KOPT-K1 (cell line): ENCODE measurements around the gene ANAPC7.
"Not testable (repeated sequence)": the region's sequence is repeated elsewhere in the genome, so short reads cannot be mapped to it uniquely, and the experiment has no call there.

ENCODE experiments used
- H3K27ac ChIP-seq: fragments of 200-600 bp; sonication (generic); 2 replicates; pipeline ENCODE4 v1.5.1; 2016; ENCODE audit warnings: antibody characterized with exemption, mild to moderate bottlenecking, low read depth, low read length; ENCODE audit not compliant: poor library complexity, severe bottlenecking
- H3K36me3 ChIP-seq: fragments of 200-600 bp; sonication (generic); 2 replicates; pipeline ENCODE4 v1.5.1; 2017; ENCODE audit warnings: antibody characterized with exemption, mild to moderate bottlenecking, low read length, moderate library complexity; ENCODE audit not compliant: insufficient read depth
- H3K9me3 ChIP-seq: fragments of 200-600 bp; sonication (generic); 2 replicates; pipeline ENCODE4 v1.5.1; 2017; ENCODE audit warnings: antibody characterized with exemption, low read length, mild to moderate bottlenecking; ENCODE audit not compliant: insufficient read depth, poor library complexity, severe bottlenecking

Gene ANAPC7

DNA sequence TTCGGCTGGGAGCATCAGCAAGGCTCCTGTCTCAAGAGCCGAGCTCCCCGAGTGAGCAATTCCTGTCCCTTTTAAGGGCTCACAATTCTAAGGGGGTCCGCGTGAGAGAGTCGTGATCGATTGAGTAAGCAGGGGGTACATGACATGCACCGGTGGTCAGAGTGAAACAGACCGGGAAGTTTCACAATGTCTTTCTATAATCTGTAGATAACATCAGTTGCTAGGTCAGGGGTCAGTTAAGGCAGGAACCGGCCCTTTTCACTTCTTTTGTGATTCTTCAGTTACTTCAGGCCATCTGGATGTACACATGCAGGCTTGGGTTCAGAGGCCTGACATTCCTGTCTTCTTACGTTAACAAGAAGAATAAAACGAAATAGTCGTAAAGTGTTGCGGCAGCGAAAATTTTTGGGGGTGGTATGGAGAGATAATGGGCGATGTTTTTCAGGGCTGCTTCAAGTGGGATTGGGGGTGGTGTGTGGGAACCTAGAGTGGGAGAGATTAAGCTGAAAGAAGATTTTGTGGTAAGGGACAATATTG lies 1.7 kb upstream of the ANAPC7 start:
- H3K27ac ChIP-seq, H3K9me3 ChIP-seq: not testable (repeated sequence)
- peaks cover 16% of the 10 kb centered on the region for H3K36me3 ChIP-seq

DNA sequence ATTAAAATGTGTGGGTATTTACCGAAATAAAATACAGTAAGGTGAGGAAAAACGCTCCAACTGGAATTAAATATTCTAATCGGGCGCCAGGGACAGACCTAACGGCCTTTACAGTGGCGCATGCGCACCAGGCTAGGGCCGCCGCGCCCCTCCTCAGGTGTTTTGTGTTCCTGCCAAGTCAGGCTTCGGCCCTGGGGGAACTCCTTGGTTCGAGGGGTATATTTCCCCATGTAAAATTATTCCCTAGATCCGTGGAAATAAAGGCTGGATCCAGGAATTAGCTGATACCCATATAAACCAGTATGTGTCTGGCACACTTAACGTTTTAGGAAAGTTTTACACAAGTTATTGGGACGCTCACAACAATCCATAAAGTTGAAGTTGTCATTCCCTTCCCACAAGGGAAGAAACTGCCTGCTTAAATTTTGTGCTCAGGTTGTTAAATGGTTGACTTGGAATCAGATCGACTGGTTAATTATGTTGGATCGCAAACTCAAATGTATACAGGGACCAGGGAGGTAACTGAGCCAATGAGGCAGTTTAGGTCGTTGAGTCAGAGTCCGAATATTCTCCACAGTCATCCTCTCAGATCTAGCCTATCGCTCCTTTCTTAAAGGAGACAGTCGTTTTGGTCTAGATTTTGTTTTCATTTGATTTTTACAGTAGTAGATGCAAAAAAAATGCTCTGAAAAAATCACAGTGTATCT lies 621 bp upstream of the ANAPC7 start:
- Histone ChIP-seq H3K27ac (peak overlapping the region; percentile 98), H3K9me3 (no peaks in the 10 kb centered on the region), H3K36me3 (peaks cover 26% of the 10 kb centered on the region)

DNA sequence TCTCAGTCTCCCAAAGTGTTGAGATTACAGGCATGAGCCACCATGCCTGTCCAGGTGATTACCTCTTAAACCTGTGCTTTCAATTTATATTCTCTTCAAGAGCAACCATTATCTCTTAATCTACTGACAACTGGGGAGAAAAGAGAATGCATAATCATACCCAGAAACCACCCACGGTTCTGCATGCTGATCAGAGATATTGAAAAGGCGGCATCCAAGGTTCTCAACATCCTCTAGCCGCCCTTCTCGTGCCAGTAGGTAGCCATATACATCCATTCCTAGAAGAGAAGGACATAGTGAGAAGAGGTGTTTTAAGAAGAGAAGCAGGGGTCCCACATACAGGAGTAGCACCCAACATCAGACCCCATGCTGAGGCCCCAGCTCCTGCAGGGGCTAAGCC lies 20.8 kb downstream of the ANAPC7 start:
- Histone ChIP-seq H3K9me3 (no peaks in the 10 kb centered on the region), H3K27ac (no peak overlapping the region), H3K36me3 (peaks cover 96% of the 10 kb centered on the region)

DNA sequence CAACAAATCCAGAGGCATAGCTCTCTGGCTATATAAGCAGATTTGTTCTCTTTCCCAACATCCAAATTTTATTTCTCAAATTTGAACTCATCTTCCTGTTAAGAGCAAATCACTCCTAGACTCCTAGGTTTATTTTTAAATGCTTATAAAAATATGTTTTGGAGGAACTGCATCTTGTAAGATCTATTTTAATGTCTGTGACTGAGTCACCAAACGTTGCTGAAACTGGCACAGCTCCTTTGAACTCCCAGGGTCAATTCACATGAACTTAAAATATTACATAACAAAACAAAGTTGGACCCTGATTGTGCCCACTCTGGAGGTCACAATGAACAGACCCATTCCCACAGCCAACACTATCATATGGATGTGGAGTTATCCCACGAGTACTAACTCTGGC lies 23.9 kb downstream of the ANAPC7 start:
- Histone ChIP-seq H3K9me3 (no peaks in the 10 kb centered on the region), H3K36me3 (peaks cover 96% of the 10 kb centered on the region), H3K27ac (no peak overlapping the region)

DNA sequence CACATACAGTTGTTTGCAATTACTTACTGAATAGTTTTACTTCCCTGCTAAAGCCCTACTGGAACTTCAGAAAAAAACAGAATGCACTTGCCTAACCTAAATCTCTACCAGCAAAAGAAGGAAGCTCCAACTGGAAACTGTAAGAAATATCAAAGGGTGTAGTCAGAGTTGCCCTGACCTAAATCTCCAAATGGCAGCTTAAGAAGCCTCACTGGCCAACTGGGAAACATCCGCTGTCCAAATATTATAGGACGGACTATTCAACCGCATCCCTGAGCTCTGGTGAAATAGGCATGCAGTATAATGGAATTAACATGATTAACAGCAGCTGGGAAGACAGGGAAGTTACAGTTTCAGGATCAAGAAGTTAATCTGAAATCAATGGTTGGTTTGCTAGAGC lies 24.3 kb downstream of the ANAPC7 start:
- peaks cover 96% of the 10 kb centered on the region for H3K36me3 ChIP-seq
- H3K9me3 ChIP-seq = no peaks in the 10 kb centered on the region
- H3K27ac ChIP-seq = no peak overlapping the region

DNA sequence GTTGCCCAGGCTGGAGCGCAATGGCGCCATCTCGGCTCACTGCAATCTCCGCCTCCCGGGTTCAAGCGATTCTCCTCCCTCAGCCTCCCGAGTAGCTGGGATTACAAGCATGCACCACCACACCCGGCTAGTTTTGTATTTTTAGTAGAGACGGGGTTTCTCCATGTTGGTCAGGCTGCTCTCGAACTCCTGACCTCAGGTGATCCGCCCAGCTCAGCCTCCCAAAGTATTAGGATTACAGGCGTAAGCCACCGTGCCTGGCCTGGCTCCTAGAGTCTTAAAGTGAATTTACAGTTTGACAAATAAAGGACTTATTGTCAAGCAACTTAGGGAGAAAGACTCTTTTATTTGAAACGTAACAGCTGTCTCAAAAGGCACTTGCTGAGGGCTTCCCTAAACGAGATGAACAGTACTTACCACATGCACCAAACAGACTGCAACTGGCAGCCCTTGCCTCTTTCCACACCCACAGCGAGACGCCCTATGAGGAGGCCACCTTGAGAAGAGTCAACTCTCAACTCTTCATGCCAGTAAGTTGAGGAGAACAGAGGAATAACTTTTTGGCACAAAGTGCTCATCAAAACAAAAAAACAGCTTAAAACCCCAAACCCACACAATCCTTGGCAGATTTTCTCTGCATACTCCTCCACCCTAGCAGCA lies 25.2 kb downstream of the ANAPC7 start:
- peaks cover 100% of the 10 kb centered on the region for H3K36me3 ChIP-seq
- H3K27ac ChIP-seq, H3K9me3 ChIP-seq: not testable (repeated sequence)

DNA sequence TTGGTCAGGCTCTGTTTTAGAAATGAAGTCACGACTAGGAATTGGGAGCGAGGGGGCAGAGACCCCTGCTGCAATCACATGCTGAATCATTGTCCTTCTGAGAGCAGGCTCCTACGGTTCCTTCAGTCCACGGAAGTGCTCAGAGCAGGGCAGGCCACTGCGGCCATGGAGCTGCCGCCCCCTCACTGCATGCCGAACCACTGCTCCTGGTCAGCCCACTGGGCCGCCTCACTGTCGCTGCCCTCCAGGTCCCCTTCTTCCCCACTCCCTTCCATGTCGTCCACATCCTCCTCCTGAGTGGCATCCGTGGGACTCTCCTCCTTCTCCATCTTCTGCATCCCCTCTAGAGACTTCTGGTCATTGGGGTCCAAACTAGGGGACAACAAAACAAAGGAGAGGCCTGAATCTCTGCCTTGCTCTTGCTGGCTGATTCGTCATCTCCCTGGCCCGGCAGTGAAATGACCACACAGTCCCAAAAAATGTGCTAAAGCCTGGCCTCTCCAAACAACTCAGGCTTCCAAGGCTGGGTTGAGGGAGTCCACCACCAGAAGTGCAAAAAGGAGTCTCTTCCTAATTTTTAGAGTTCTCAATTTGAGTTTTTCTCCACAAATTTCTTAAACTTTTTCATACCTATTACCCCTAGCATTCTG lies 29.4 kb downstream of the ANAPC7 start:
- no peak overlapping the region for H3K27ac ChIP-seq
- H3K36me3 ChIP-seq = peaks cover 98% of the 10 kb centered on the region
- H3K9me3 ChIP-seq = no peaks in the 10 kb centered on the region

DNA sequence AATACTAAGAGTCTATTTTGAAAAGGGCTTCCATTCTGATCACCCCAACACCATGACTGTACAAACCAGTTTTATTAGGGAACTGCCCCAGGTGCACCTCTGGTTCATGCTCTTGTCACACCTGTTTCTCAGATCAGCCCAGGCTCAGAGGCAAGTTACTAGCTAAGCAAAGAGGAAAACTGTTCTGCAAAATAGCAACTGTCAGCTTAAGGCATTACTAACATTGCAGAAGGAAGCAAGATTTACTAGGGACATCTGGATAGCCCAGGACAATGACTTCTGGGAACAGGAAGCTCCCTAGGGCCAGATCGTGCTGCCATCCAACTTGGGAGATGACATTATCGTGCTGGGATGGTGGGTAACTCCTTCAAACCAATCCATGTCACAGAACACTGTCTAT lies 30.1 kb downstream of the ANAPC7 start:
- H3K27ac ChIP-seq = no peak overlapping the region
- peaks cover 91% of the 10 kb centered on the region for H3K36me3 ChIP-seq
- no peaks in the 10 kb centered on the region for H3K9me3 ChIP-seq

DNA sequence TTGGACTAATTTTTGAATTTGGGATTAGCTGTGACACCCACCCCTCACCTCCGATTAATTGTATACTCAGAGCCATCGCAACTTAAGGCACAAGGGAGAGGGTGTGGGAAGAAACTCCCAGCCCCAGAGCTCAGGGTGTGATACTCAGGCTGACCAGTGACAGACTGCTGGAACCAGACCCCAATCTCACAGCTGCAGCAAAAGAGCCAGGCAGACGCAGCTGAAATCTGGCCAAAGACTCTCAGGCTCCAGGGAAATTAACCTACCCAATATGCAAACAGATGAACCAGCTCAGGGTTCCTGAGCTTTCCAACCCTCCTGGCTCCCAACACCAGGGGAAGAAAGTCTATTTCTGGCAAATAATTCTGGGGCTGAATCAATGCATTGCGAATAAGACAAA lies 30.5 kb downstream of the ANAPC7 start:
- Histone ChIP-seq H3K36me3 (peaks cover 87% of the 10 kb centered on the region), H3K9me3 (no peaks in the 10 kb centered on the region), H3K27ac (no peak overlapping the region)

DNA sequence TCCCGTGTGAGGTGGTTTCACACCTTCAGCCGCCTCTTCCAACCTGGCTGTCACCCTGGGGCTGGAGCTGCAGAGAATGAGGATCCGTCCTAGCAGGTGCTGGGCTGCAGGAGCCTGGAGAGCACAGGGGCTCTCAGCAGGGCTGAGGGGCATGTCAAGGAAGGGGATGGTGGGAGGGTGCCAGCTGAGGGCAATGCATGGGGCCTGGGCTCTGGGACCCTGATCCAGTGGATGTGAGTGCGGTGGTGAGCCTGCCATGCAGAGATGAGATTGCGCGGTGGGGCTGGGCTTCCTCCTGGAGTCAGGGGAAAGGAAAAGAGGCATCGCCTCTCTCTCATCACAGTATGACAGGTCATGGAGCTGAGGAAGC lies 31.5 kb downstream of the ANAPC7 start:
- Histone ChIP-seq H3K27ac (no peak overlapping the region), H3K36me3 (peaks cover 77% of the 10 kb centered on the region), H3K9me3 (no peaks in the 10 kb centered on the region)

DNA sequence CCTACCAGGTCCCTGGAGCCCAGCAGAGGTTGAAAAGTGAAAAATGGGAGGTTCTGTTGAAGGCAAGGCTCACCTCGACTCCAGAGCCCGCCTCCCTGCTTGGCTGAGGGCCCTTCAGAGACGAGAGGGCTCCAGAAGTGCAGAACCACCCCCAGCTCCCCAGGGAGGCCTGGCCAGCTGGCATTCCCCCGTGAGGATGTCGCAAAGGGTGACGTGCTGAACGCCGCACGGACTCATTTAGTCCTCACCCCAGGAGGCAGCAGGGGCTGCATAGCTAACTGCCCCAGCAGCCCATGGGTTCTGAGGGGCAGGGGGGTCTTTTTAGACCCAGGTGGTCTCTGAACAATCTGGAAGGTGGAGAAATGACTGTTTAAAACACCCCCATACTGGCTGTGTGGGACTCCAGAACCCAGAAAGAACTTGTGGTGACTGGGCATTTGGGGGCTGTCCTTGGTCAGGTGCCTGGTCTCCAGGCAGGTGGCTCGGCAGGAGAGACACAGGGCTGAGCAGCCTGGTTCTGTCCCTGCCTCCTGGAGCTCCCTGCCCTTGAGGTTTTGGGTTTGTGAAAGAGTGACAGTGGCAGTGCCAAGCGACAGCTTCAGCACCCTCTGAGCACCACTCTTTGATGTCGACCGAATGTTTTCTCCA lies 32.0 kb downstream of the ANAPC7 start:
- no peak overlapping the region for H3K27ac ChIP-seq
- H3K36me3 ChIP-seq = peaks cover 72% of the 10 kb centered on the region
- H3K9me3 ChIP-seq = no peaks in the 10 kb centered on the region

DNA sequence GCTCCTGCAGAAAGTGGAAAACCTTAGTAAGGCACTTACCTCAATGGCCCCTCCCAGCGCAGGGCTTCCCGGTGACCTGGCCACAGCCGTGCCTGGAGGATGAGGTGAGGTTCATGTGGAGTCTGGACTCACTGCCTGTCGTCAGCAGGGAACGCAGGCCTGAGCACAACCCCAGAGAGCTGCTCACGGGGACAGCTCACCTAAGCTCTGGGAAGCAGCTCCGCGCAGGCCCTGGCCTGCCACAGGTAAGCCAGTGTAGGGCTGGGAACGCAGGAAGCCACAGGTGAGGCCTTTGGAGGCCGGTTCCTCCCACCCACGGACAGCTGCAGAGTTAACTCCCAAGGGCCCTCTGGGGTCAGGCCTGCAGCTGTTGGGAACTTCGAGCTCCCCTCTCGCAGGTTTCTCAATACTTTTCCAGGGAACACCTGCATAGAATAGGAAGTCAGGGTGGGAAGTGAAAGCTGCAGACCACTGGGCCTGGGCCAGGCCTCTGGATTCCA lies 32.7 kb downstream of the ANAPC7 start:
- Histone ChIP-seq H3K27ac (no peak overlapping the region), H3K9me3 (no peaks in the 10 kb centered on the region), H3K36me3 (peaks cover 65% of the 10 kb centered on the region)

DNA sequence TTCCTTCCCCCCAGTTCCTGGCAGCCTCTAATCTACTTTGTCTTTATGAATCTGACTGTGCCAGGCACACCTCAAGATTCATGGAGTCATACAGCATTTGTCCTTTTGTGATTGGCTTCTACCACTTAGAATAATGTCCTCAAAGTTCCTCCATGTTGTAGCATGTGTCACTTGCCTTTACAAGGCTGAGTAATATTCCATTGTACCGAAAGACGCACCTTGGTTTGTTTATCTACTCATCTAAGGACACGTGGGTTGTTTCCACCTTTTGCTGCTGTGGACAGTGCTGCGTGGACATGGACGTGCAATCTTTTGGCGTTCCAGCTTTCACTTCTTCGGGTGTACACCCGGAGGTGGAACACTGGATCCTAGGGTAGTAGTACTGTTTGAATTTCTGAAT lies 33.5 kb downstream of the ANAPC7 start:
- Histone ChIP-seq H3K9me3 (no peaks in the 10 kb centered on the region), H3K36me3 (peaks cover 57% of the 10 kb centered on the region), H3K27ac (no peak overlapping the region)

DNA sequence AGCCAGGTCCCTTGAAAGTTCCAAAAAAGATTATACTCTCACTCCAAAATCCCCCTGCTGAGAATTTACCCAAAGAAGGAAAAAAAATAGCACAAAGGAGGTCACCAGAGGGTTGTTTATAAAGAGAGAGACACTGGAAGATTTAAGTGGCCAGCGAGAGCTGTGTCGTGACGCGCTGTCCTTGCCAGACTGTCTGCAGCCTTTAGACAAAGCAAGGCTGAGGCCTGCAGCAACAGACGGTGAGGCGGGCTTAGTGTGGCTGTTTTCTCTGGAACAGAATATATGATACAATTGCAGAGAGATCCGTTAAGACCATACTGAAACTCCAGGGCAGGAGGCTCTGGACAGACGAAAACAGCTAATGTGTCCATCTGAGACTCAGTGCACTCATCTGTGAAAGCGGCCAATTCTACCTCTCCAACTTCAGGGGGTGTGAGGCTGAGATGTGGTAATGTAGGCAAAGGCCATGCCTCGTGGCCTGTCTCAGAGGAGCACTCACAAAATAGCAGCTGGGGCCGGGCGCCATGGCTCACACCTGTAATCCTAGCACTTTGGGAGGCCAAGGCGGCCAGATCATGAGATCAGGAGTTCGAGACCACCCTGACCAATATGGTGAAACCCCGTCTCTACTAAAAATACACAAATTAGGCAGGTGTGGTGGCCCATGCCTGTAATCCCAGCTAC lies 36.2 kb downstream of the ANAPC7 start:
- no peaks in the 10 kb centered on the region for H3K9me3 ChIP-seq
- H3K36me3 ChIP-seq = peaks cover 30% of the 10 kb centered on the region
- H3K27ac ChIP-seq = no peak overlapping the region
